ENCODE measurements around the gene KLHL3.

Gene KLHL3

GRCh38 chr5:137741718-137742117 lies 5.8 kb upstream of the KLHL3 start:
- DNase-seq, result peak in 1 of 2 experiments; percentile 41

GRCh38 chr5:137739737-137740136 lies 3.8 kb upstream of the KLHL3 start:
- no peak for DNase-seq

- DNase-seq, result no peak
These were observed 3.1 kb upstream of the KLHL3 start for GRCh38 chr5:137738947-137739346.

- no peak for DNase-seq
These were observed 1.7 kb upstream of the KLHL3 start for GRCh38 chr5:137737349-137738131.

- DNase-seq, result no peak
These were observed 607 bp upstream of the KLHL3 start for GRCh38 chr5:137736496-137736895.

- peak in 1 of 2 experiments; percentile 47 for DNase-seq
These were observed 831 bp downstream of the KLHL3 start for GRCh38 chr5:137734962-137735554.

- DNase-seq, result no peak
These were observed 1.6 kb downstream of the KLHL3 start for GRCh38 chr5:137734331-137734730.

GRCh38 chr5:137733922-137734321 lies 2.0 kb downstream of the KLHL3 start:
- no peak for DNase-seq

GRCh38 chr5:137733006-137733405 lies 2.9 kb downstream of the KLHL3 start:
- no peak for DNase-seq

- DNase-seq, result no peak
These were observed 4.7 kb downstream of the KLHL3 start for GRCh38 chr5:137731176-137731575.

GRCh38 chr5:137730336-137730735 lies 5.6 kb downstream of the KLHL3 start:
- DNase-seq, result no peak

GRCh38 chr5:137728048-137728447 lies 7.8 kb downstream of the KLHL3 start:
- no peak for DNase-seq

GRCh38 chr5:137727623-137728022 lies 8.3 kb downstream of the KLHL3 start:
- DNase-seq, result no peak

- no peak for DNase-seq
These were observed 11.6 kb downstream of the KLHL3 start for GRCh38 chr5:137724251-137724650.

GRCh38 chr5:137718611-137719010 lies 17.3 kb downstream of the KLHL3 start:
- DNase-seq, result no peak

GRCh38 chr5:137716337-137716736 lies 19.6 kb downstream of the KLHL3 start:
- DNase-seq, result no peak

- no peak for DNase-seq
These were observed 20.4 kb downstream of the KLHL3 start for GRCh38 chr5:137715456-137715855.

- no peak for DNase-seq
These were observed 20.9 kb downstream of the KLHL3 start for GRCh38 chr5:137714946-137715345.

- DNase-seq, result no peak
These were observed 21.4 kb downstream of the KLHL3 start for GRCh38 chr5:137714494-137714893.

GRCh38 chr5:137712139-137712667 lies 23.7 kb downstream of the KLHL3 start:
- DNase-seq, result no peak

GRCh38 chr5:137710086-137710485 lies 25.8 kb downstream of the KLHL3 start:
- DNase-seq, result no peak

GRCh38 chr5:137708796-137709559 lies 26.9 kb downstream of the KLHL3 start:
- peak; percentile 34 to 76 for DNase-seq

GRCh38 chr5:137708062-137708461 lies 27.8 kb downstream of the KLHL3 start:
- no peak for DNase-seq

GRCh38 chr5:137706841-137707240 lies 29.0 kb downstream of the KLHL3 start:
- no peak for DNase-seq
